ENCODE results near the gene DYNAP.

The DYNAP gene

DNA sequence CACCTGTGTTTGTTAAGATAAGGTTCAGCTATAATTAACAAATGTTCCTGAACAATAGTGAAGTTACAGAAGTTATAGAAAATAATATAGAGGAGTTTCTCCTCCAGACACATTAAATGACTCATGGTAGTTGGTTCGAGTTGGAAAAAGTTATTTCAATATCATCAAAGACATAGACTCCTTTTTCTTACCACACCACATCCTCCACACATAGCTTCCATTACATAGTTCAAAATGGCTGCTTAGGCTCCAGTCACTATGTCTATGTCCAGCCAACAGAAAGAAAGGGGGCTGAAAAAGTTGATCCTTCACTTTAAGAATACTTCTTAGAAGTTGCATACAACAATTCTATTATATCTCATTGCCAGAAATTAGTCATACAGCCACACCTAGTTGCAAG lies 50.7 kb downstream of the DYNAP start:
- no peak for DNase-seq

DNA sequence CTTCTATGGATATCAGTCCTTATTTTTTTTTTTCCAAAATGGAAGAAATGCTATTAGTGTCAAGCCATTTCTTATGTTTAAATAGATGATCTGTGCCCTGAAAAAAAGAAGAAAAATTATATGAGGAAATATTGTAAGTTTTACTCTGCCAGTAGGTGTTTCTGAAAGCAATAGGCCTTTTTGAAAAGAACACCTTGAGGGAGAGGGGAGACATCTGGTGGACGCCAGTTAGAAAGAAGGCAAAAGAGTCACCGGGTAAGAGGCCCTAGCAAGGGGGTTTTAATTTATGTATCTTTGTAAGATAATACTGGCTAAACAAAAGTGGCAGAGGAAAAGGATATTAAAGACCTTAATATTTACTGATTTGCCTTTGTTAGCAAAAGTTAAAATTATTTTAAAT lies 56.1 kb downstream of the DYNAP start:
- no peak for DNase-seq
